SK-N-SH treated with all-trans-retinoic acid at 6 μM for 48 hours (cell line): ENCODE data around the gene ST14.

ENCODE experiments used
- ATAC-seq: fragments of 200-7000 bp; cut with Tn5 transposase; 3 replicates; pipeline ENCODE4 v1.9.1; 2020; ENCODE audit warnings: mild to moderate bottlenecking, moderate library complexity
- ARNTL ChIP-seq: fragments of 450-650 bp; formaldehyde crosslinking; IDR thresholded peaks from 2 replicates; pipeline ENCODE4 v1.5.0; 2020; ENCODE audit warnings: low read depth, mild to moderate bottlenecking, moderate library complexity, borderline replicate concordance
- BACH2 ChIP-seq: fragments of 250-450 bp; sonication (Bioruptor Pico); IDR thresholded peaks from 2 replicates; pipeline ENCODE4 v1.9.0; 2021; ENCODE audit warnings: mild to moderate bottlenecking, borderline replicate concordance
- CSDC2 ChIP-seq: fragments of 250-450 bp; sonication (Bioruptor Pico); IDR thresholded peaks from 2 replicates; pipeline ENCODE4 v1.5.0; 2020; ENCODE audit warnings: mild to moderate bottlenecking, moderate library complexity
- CSRNP3 ChIP-seq: fragments of 250-450 bp; sonication (Bioruptor Pico); IDR thresholded peaks from 2 replicates; pipeline ENCODE4 v1.5.1; 2021; ENCODE audit warnings: mild to moderate bottlenecking, moderate library complexity
- ESRRG ChIP-seq: fragments of 250-450 bp; sonication (Bioruptor Pico); IDR thresholded peaks from 2 replicates; pipeline ENCODE4 v1.6.1; 2021; ENCODE audit warnings: mild to moderate bottlenecking
- GLIS3 ChIP-seq: fragments of 250-450 bp; sonication (Bioruptor Pico); IDR thresholded peaks from 2 replicates; pipeline ENCODE4 v1.5.0; 2020; ENCODE audit warnings: mild to moderate bottlenecking, moderate library complexity
- ISL1 ChIP-seq: fragments of 250-450 bp; sonication (Bioruptor Pico); IDR thresholded peaks from 2 replicates; pipeline ENCODE4 v2.1.2; 2022; ENCODE audit warnings: mild to moderate bottlenecking, moderate library complexity
- OSR1 ChIP-seq: fragments of 250-450 bp; sonication (Bioruptor Pico); IDR thresholded peaks from 2 replicates; pipeline ENCODE4 v1.8.0; 2022; ENCODE audit warnings: moderate library complexity, mild to moderate bottlenecking, inconsistent platforms
- PATZ1 ChIP-seq: fragments of 250-450 bp; sonication (Bioruptor Pico); IDR thresholded peaks from 2 replicates; pipeline ENCODE4 v1.8.0; 2020; ENCODE audit warnings: mild to moderate bottlenecking, moderate library complexity, borderline replicate concordance
- POU6F1 ChIP-seq: fragments of 250-450 bp; sonication (Bioruptor Pico); IDR thresholded peaks from 2 replicates; pipeline ENCODE4 v1.8.0; 2021; ENCODE audit warnings: low read depth, mild to moderate bottlenecking, moderate library complexity, borderline replicate concordance
- PPARA ChIP-seq: fragments of 250-450 bp; sonication (Bioruptor Pico); IDR thresholded peaks from 2 replicates; pipeline ENCODE4 v1.5.0; 2020; ENCODE audit warnings: mild to moderate bottlenecking, borderline replicate concordance
- RARB ChIP-seq: fragments of 250-450 bp; sonication (Bioruptor Pico); IDR thresholded peaks from 2 replicates; pipeline ENCODE4 v1.8.0; 2021; ENCODE audit warnings: mild to moderate bottlenecking, moderate library complexity
- SNAI2 ChIP-seq: fragments of 250-450 bp; sonication (Bioruptor Pico); IDR thresholded peaks from 2 replicates; pipeline ENCODE4 v1.5.0; 2020; ENCODE audit warnings: mild to moderate bottlenecking, moderate library complexity
- TOX ChIP-seq: fragments of 250-450 bp; sonication (Bioruptor Pico); IDR thresholded peaks from 2 replicates; pipeline ENCODE4 v1.8.0; 2021; ENCODE audit warnings: mild to moderate bottlenecking, moderate library complexity, borderline replicate concordance
- TSHZ2 ChIP-seq: fragments of 250-450 bp; sonication (Bioruptor Pico); IDR thresholded peaks from 2 replicates; pipeline ENCODE4 v1.5.0; 2020; ENCODE audit warnings: mild to moderate bottlenecking, moderate library complexity
- ZC3H10 ChIP-seq: fragments of 250-450 bp; sonication (Bioruptor Pico); IDR thresholded peaks from 2 replicates; pipeline ENCODE4 v1.5.1; 2021; ENCODE audit warnings: mild to moderate bottlenecking, moderate library complexity
- ZFP3 ChIP-seq: fragments of 250-450 bp; sonication (Bioruptor Pico); IDR thresholded peaks from 2 replicates; pipeline ENCODE4 v1.5.0; 2020; ENCODE audit warnings: mild to moderate bottlenecking, moderate library complexity
- ZFP30 ChIP-seq: fragments of 450-650 bp; formaldehyde crosslinking; IDR thresholded peaks from 2 replicates; pipeline ENCODE4 v1.5.0; 2022; ENCODE audit warnings: mild to moderate bottlenecking, moderate library complexity
- ZNF565 ChIP-seq: fragments of 450-650 bp; formaldehyde crosslinking; conservative IDR thresholded peaks from 2 replicates; pipeline ENCODE4 v1.5.0; 2020; ENCODE audit warnings: low read depth, mild to moderate bottlenecking, moderate library complexity
- ZNF70 ChIP-seq: fragments of 450-650 bp; formaldehyde crosslinking; IDR thresholded peaks from 2 replicates; pipeline ENCODE4 v1.5.0; 2020; ENCODE audit warnings: mild to moderate bottlenecking, moderate library complexity
- ZNF8 ChIP-seq: fragments of 450-650 bp; formaldehyde crosslinking; IDR thresholded peaks from 2 replicates; pipeline ENCODE4 v1.5.0; 2020; ENCODE audit warnings: mild to moderate bottlenecking, moderate library complexity

ST14 gene

GRCh38 chr11:130162733-130163132 is 3.2 kb downstream of the ST14 start:
- no peak for ATAC-seq
- TF ChIP-seq ZNF70 = no peak
- no peak for TF ChIP-seq RARB (CRISPR knock-in tag)
- TF ChIP-seq ZNF565 (CRISPR knock-in tag) = no peak
- TF ChIP-seq PATZ1 (CRISPR knock-in tag) = no peak
- no peak for TF ChIP-seq ZC3H10 (CRISPR knock-in tag)
- TF ChIP-seq ZNF8 (CRISPR knock-in tag) = no peak
- TF ChIP-seq OSR1 (CRISPR knock-in tag) = no peak
- no peak for TF ChIP-seq ZFP3
- no peak for TF ChIP-seq BACH2 (CRISPR knock-in tag)
- TF ChIP-seq CSRNP3 (CRISPR knock-in tag) = no peak

- no peak for TF ChIP-seq CSDC2
- no peak for TF ChIP-seq TSHZ2 (CRISPR knock-in tag)
- TF ChIP-seq, all 23 proteins: peak for 0
- ATAC-seq = no peak
Measured at GRCh38 chr11:130163346-130164220, 4.0 kb downstream of the ST14 start.

- no peak for TF ChIP-seq ARNTL (CRISPR knock-in tag)
- no peak for TF ChIP-seq OSR1 (CRISPR knock-in tag)
- no peak for TF ChIP-seq PATZ1 (CRISPR knock-in tag)
- TF ChIP-seq GLIS3 (CRISPR knock-in tag) = no peak
- TF ChIP-seq TOX = no peak
- TF ChIP-seq PPARA (CRISPR knock-in tag) = no peak
- no peak for TF ChIP-seq RARB (CRISPR knock-in tag)
- no peak for TF ChIP-seq ZNF8 (CRISPR knock-in tag)
- no peak for TF ChIP-seq CSRNP3 (CRISPR knock-in tag)
- no peak for TF ChIP-seq ZFP30 (CRISPR knock-in tag)
- no peak for TF ChIP-seq ZFP3
- TF ChIP-seq ZNF565 (CRISPR knock-in tag) = no peak
- TF ChIP-seq ZNF70 = no peak
- TF ChIP-seq SNAI2 (CRISPR knock-in tag) = no peak
- TF ChIP-seq POU6F1 (CRISPR knock-in tag) = no peak
- TF ChIP-seq BACH2 (CRISPR knock-in tag) = no peak
- TF ChIP-seq TSHZ2 (CRISPR knock-in tag) = no peak
- no peak for TF ChIP-seq ISL1 (CRISPR knock-in tag)
- TF ChIP-seq ESRRG (CRISPR knock-in tag) = no peak
- TF ChIP-seq CSDC2 = no peak
- no peak for ATAC-seq
Measured at GRCh38 chr11:130164221-130164570, 4.6 kb downstream of the ST14 start.
